Lung (tissue), 12 donors: ENCODE results near the gene TXNRD3. TPM values are rescaled to one million over a fixed set of nuclear protein-coding genes. Genes with fewer than 3 reads are reported as not detected.

Experiments used
- ATAC-seq: fragments of 200-7000 bp; cut with Tn5 transposase; one replicate; pipeline ENCODE4 v1.9.1; 2020; ENCODE audit warnings: moderate number of reproducible peaks; ENCODE audit not compliant: insufficient read depth, low FRiP score
- DNase-seq, 3 donors: peaks; one replicate each; pipeline ENCODE4 v3.0.0-alpha.2; 2013 to 2017
- H3K27ac ChIP-seq, 2 donors: one replicate each; pipeline ENCODE4 v1.5.1; 2013; ENCODE audit warnings: mild to moderate bottlenecking in 2 of 2, moderate library complexity in 2 of 2, control low read depth in 1 of 2, inconsistent platforms in 1 of 2, low read depth in 1 of 2, low read length in 1 of 2
- H3K27me3 ChIP-seq, 3 donors: one replicate each; pipeline ENCODE4 v1.5.1; 2013; ENCODE audit warnings: low read length in 2 of 3; ENCODE audit not compliant: control insufficient read depth in 3 of 3, insufficient read depth in 3 of 3
- H3K36me3 ChIP-seq, 4 donors: one replicate each; pipeline ENCODE4 v1.5.1; 2013; ENCODE audit warnings: low read length in 4 of 4, mild to moderate bottlenecking in 1 of 4, moderate library complexity in 1 of 4; ENCODE audit not compliant: control insufficient read depth in 4 of 4, insufficient read depth in 4 of 4
- H3K4me1 ChIP-seq, 5 donors: one replicate each; pipeline ENCODE4 v1.5.1; 2013; ENCODE audit warnings: low read length in 5 of 5, mild to moderate bottlenecking in 2 of 5, moderate library complexity in 1 of 5; ENCODE audit not compliant: control insufficient read depth in 5 of 5, insufficient read depth in 5 of 5
- H3K4me3 ChIP-seq: one replicate; pipeline ENCODE4 v1.5.1; 2013; ENCODE audit warnings: mild to moderate bottlenecking, control low read depth, moderate library complexity
- H3K9ac ChIP-seq, 2 donors: one replicate each; pipeline ENCODE4 v1.5.1; 2013; ENCODE audit warnings: low read length in 2 of 2, control low read depth in 1 of 2; ENCODE audit not compliant: insufficient read depth in 1 of 2
- H3K9me3 ChIP-seq, 4 donors: one replicate each; pipeline ENCODE4 v1.5.1; 2013; ENCODE audit warnings: low read length in 3 of 4, mild to moderate bottlenecking in 1 of 4, moderate library complexity in 1 of 4; ENCODE audit not compliant: control insufficient read depth in 4 of 4, insufficient read depth in 3 of 4
- WGBS, 2 donors: extraction: QIAGEN DNeasy Blood & Tissue Kit; methylation state at CpG; one replicate each; pipeline ENCODE4 v1.1.7; 2013; 5-methylcytosine and 5-hydroxymethylcytosine counted together
- polyA plus RNA-seq, 2 donors: library from polyadenylated mRNA; stranded (reverse); fragments of 200-250 nt; gene quantifications; one replicate each; pipeline ENCODE4 v1.2.1, GENCODE V29; 2013
- total RNA-seq, 2 donors: library from RNA; depleted of rRNA in 1 of 2; stranded (reverse); fragments of >200 nt in 1 of 2; gene quantifications; one replicate each; pipeline ENCODE4 v1.2.1, GENCODE V29; 2014 to 2021
- TF ChIP-seq, protein P1 (sequence below): IDR thresholded peaks from 2 replicates; pipeline ENCODE4 v1.5.1; 2012; ENCODE audit warnings: mild to moderate bottlenecking; ENCODE audit errors: control extremely low read depth, extremely low read depth
- donor health status: control.
- donor health status: control.
- donor health status: Bipolar disorder and iron deficiency.
- donor health status: healthy.
- donor health status: DM: yes; HTN: yes; CAD: no.

Gene TXNRD3
- total and polyA plus RNA-seq, 4 donors = 6.3 to 17.0 (median 10.4) TPM

- Histone ChIP-seq H3K27me3 (peaks cover 0 to 17% (median 0%) of the 10 kb centered on the region in 3 donors), H3K4me3 (no peak overlapping the region), H3K27ac (no peak overlapping the region), H3K4me1 (peaks cover 0 to 2% (median 0%) of the 10 kb centered on the region in 5 donors), H3K36me3 (no peaks in the 10 kb centered on the region), H3K9me3 (peaks cover 0 to 1% (median 0%) of the 10 kb centered on the region in 4 donors), H3K9ac (no peak overlapping the region)
- ATAC-seq (no peak), DNase-seq (no peak)
- WGBS, 2 donors = 52 to 66% methylated on average over 19 of the region's 19 CpGs
- TF ChIP-seq, protein P1, sequence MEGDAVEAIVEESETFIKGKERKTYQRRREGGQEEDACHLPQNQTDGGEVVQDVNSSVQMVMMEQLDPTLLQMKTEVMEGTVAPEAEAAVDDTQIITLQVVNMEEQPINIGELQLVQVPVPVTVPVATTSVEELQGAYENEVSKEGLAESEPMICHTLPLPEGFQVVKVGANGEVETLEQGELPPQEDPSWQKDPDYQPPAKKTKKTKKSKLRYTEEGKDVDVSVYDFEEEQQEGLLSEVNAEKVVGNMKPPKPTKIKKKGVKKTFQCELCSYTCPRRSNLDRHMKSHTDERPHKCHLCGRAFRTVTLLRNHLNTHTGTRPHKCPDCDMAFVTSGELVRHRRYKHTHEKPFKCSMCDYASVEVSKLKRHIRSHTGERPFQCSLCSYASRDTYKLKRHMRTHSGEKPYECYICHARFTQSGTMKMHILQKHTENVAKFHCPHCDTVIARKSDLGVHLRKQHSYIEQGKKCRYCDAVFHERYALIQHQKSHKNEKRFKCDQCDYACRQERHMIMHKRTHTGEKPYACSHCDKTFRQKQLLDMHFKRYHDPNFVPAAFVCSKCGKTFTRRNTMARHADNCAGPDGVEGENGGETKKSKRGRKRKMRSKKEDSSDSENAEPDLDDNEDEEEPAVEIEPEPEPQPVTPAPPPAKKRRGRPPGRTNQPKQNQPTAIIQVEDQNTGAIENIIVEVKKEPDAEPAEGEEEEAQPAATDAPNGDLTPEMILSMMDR = no peak
Measured at GRCh38 chr3:126659915-126660886, 5.3 kb upstream of the TXNRD3 start.

- Histone ChIP-seq H3K4me3 (no peak overlapping the region), H3K9ac (no peak overlapping the region), H3K27ac (no peak overlapping the region), H3K36me3 (no peaks in the 10 kb centered on the region), H3K9me3 (peaks cover 0 to 1% (median 0%) of the 10 kb centered on the region in 4 donors), H3K4me1 (peaks cover 0 to 6% (median 0%) of the 10 kb centered on the region in 5 donors), H3K27me3 (peaks cover 0 to 17% (median 0%) of the 10 kb centered on the region in 3 donors)
- TF ChIP-seq, protein P1 = no peak
- ATAC-seq = no peak
- DNase-seq = no peak
- 94 to 99% methylated on average over 3 of the region's 3 CpGs for WGBS, 2 donors
Measured at GRCh38 chr3:126658584-126658983, 3.7 kb upstream of the TXNRD3 start.

DNA sequence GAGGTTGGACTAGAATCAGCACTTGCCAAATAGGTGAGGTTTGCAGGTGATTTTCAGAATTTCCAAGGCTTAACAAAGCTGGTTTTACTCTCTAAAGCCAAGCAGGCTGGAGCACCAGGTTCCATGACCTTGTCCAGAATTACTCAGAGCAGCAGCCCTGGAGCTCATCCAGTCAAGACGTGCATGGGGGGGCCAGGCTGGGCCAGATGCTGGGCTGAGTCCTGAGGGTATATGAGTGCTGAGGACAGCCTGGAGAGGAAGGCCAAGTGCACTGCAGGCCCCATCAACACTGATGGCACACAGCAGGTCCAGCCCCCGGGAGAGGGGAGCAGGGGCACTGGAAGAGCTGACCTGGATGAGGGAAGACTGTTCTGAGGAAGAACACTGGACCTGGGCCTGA, 3.0 kb upstream of the TXNRD3 start:
- Histone ChIP-seq H3K9me3 (peaks cover 0 to 1% (median 0%) of the 10 kb centered on the region in 4 donors), H3K27ac (no peak overlapping the region), H3K4me3 (no peak overlapping the region), H3K9ac (no peak overlapping the region), H3K27me3 (peaks cover 0 to 17% (median 0%) of the 10 kb centered on the region in 3 donors), H3K36me3 (no peaks in the 10 kb centered on the region), H3K4me1 (peaks cover 0 to 9% (median 0%) of the 10 kb centered on the region in 5 donors)
- 82 to 94% methylated on average over 2 of the region's 2 CpGs for WGBS, 2 donors
- DNase-seq (no peak), ATAC-seq (no peak)
- TF ChIP-seq, protein P1 = no peak
